GM18511 (cell line): ENCODE measurements around the gene CYGB.
A peak's percentile ranks its signal among the peaks of the same experiment; 100 is the strongest.
"Not testable (repeated sequence)": the region's sequence is repeated elsewhere in the genome, so short reads cannot be mapped to it uniquely, and the experiment has no call there.

ENCODE experiments used
- ATAC-seq: cut with Tn5 transposase; IDR thresholded peaks from one replicate; pipeline ENCODE4 v1.9.1; 2021; ENCODE audit warnings: mild to moderate bottlenecking, moderate library complexity; ENCODE audit not compliant: unreplicated experiment

The CYGB gene

GRCh38 chr17:76567634-76568432, 30.3 kb upstream of the CYGB start:
- no peak for ATAC-seq

GRCh38 chr17:76566988-76567431, 29.5 kb upstream of the CYGB start:
- ATAC-seq: no peak

GRCh38 chr17:76566613-76566943, 29.1 kb upstream of the CYGB start:
- no peak for ATAC-seq

GRCh38 chr17:76565728-76566612, 28.5 kb upstream of the CYGB start:
- ATAC-seq: no peak

GRCh38 chr17:76564991-76565727, 27.6 kb upstream of the CYGB start:
- ATAC-seq: not testable (repeated sequence)

- not testable (repeated sequence) for ATAC-seq
Observed at GRCh38 chr17:76563359-76563758, 25.9 kb upstream of the CYGB start.

- no peak for ATAC-seq
Observed at GRCh38 chr17:76562734-76563148, 25.2 kb upstream of the CYGB start.

- ATAC-seq: no peak
Observed at GRCh38 chr17:76561799-76562268, 24.3 kb upstream of the CYGB start.

GRCh38 chr17:76561332-76561731, 23.8 kb upstream of the CYGB start:
- ATAC-seq: no peak

- ATAC-seq: no peak
Observed at GRCh38 chr17:76560877-76561221, 23.3 kb upstream of the CYGB start.

- no peak for ATAC-seq
Observed at GRCh38 chr17:76560036-76560876, 22.7 kb upstream of the CYGB start.

GRCh38 chr17:76559460-76559859, 22.0 kb upstream of the CYGB start:
- not testable (repeated sequence) for ATAC-seq

- ATAC-seq: no peak
Observed at GRCh38 chr17:76558198-76559095, 20.9 kb upstream of the CYGB start.

GRCh38 chr17:76557368-76558197, 20.1 kb upstream of the CYGB start:
- peak; percentile 76 for ATAC-seq

- ATAC-seq: no peak
Observed at GRCh38 chr17:76556765-76557367, 19.4 kb upstream of the CYGB start.

GRCh38 chr17:76554131-76554530, 16.6 kb upstream of the CYGB start:
- no peak for ATAC-seq

GRCh38 chr17:76553178-76553908, 15.8 kb upstream of the CYGB start:
- ATAC-seq: no peak
